GM18861 (cell line): ENCODE results near the gene CRY2.

Experiments used
- ATAC-seq: cut with Tn5 transposase; IDR thresholded peaks from one replicate; pipeline ENCODE4 v1.9.1; 2021; ENCODE audit not compliant: unreplicated experiment

CRY2 gene

GRCh38 chr11:45929486-45930030 is 82.3 kb downstream of the CRY2 start:
- ATAC-seq: no peak

- ATAC-seq: peak; percentile 88
Observed at GRCh38 chr11:45930031-45930794, 82.9 kb downstream of the CRY2 start.

GRCh38 chr11:45930951-45931570 is 83.8 kb downstream of the CRY2 start:
- no peak for ATAC-seq

- no peak for ATAC-seq
Observed at GRCh38 chr11:45931739-45932138, 84.5 kb downstream of the CRY2 start.

GRCh38 chr11:45932217-45932616 is 84.9 kb downstream of the CRY2 start:
- no peak for ATAC-seq
